T-cell (primary cell): ENCODE data around the gene PFKFB2. TPM values are rescaled to one million over a fixed set of nuclear protein-coding genes. Genes with fewer than 3 reads are reported as not detected.

Experiments
- ATAC-seq, 4 experiments: fragments of 200-7000 bp in 3 of 4; fragments of 150-1000 bp in 1 of 4; cut with Tn5 transposase; replicated peaks in 1 of 4; 1 replicate in 3 of 4; 2 replicates in 1 of 4; pipeline ENCODE4 v1.10.0; 2021; ENCODE audit warnings: moderate library complexity in 3 of 4, mild to moderate bottlenecking in 2 of 4, moderate number of reproducible peaks in 1 of 4
- CTCF ChIA-PET, 2 donors: fragments of 300-600 bp; sonication (Branson Sonifier 250); formaldehyde crosslinking; loops; one replicate each; lab custom pipeline; 2022; ENCODE audit warnings: antibody characterized with exemption in 2 of 2; lab: Charles Lee
- POLR2A ChIA-PET, 2 donors: fragments of 300-600 bp; sonication (Branson Sonifier 250); formaldehyde crosslinking; loops; one replicate each; lab custom pipeline; 2022; ENCODE audit warnings: antibody characterized with exemption in 2 of 2; lab: Charles Lee
- DNase-seq, 35 experiments: peaks; one replicate each; pipeline versions ENCODE4 v3.0.0 to v3.0.0-alpha.2; 2013 to 2023
- H3K27ac ChIP-seq: one replicate; pipeline ENCODE4 v1.5.1; 2013; ENCODE audit warnings: low read length
- H3K27me3 ChIP-seq, 2 experiments: replicated peaks in 1 of 2; 1 replicate in 1 of 2; 2 replicates in 1 of 2; pipeline versions ENCODE4 v1.6.1 to v1.7.0; 2013; ENCODE audit warnings: low read length in 1 of 2, mixed read lengths in 1 of 2; ENCODE audit not compliant: control insufficient read depth in 2 of 2, insufficient read depth in 2 of 2; ENCODE audit errors: extremely low read depth in 1 of 2
- H3K36me3 ChIP-seq, 2 donors: 1 replicate in 1 of 2; 2 replicates in 1 of 2; pipeline versions ENCODE4 v1.6.1 to v1.7.0; 2013; ENCODE audit warnings: low read length in 1 of 2; ENCODE audit not compliant: control insufficient read depth in 2 of 2, insufficient read depth in 1 of 2; ENCODE audit errors: extremely low read depth in 1 of 2
- H3K4me1 ChIP-seq, 2 experiments: 1 replicate in 1 of 2; 2 replicates in 1 of 2; pipeline versions ENCODE4 v1.6.1 to v1.7.0; 2013; ENCODE audit warnings: low read length in 2 of 2, mixed read lengths in 1 of 2; ENCODE audit not compliant: insufficient read depth in 2 of 2, control insufficient read depth in 1 of 2; ENCODE audit errors: extremely low read depth in 1 of 2
- H3K4me3 ChIP-seq, 2 donors: 1 replicate in 1 of 2; 2 replicates in 1 of 2; pipeline versions ENCODE4 v1.5.1 to v1.7.0; 2013; ENCODE audit warnings: mild to moderate bottlenecking in 2 of 2, low read length in 1 of 2, moderate library complexity in 1 of 2; ENCODE audit not compliant: control insufficient read depth in 1 of 2; ENCODE audit errors: extremely low read depth in 1 of 2
- H3K9me3 ChIP-seq: 2 replicates; pipeline ENCODE4 v1.7.0; 2013
- H3K27ac Mint-ChIP-seq, 2 donors: one replicate each; pipeline ENCODE4 v1.8.0; 2020 to 2021; ENCODE audit warnings: mild to moderate bottlenecking in 2 of 2, mixed read lengths in 2 of 2
- H3K27me3 Mint-ChIP-seq, 2 donors: one replicate each; pipeline ENCODE4 v1.8.0; 2021 to 2022; ENCODE audit warnings: mixed read lengths in 2 of 2
- H3K36me3 Mint-ChIP-seq: one replicate; pipeline ENCODE4 v1.8.0; 2021; ENCODE audit warnings: mixed read lengths
- H3K4me1 Mint-ChIP-seq, 3 donors: one replicate each; pipeline ENCODE4 v1.8.0; 2020 to 2022; ENCODE audit warnings: mixed read lengths in 3 of 3, mild to moderate bottlenecking in 1 of 3
- H3K4me3 Mint-ChIP-seq, 3 donors: one replicate each; pipeline ENCODE4 v1.8.0; 2020 to 2022; ENCODE audit warnings: mild to moderate bottlenecking in 3 of 3, mixed read lengths in 3 of 3, moderate library complexity in 3 of 3
- H3K9me3 Mint-ChIP-seq, 3 donors: one replicate each; pipeline ENCODE4 v1.8.0; 2020 to 2022; ENCODE audit warnings: mixed read lengths in 3 of 3
- WGBS: methylation state at CpG from one replicate; pipeline ENCODE4 v1.1.5; 2013; ENCODE audit warnings: missing lambda C conversion rate; ENCODE audit not compliant: insufficient coverage; 5-methylcytosine and 5-hydroxymethylcytosine counted together
- total RNA-seq, 35 experiments: library from RNA in 6 of 35; stranded (reverse) in 6 of 35; fragments of 120-200 nt in 1 of 35; gene quantifications; one replicate each; pipeline versions ENCODE4 v1.2.1 to v1.2.4 and lab custom pipeline; 2013 to 2026

Gene PFKFB2
- total RNA-seq, 5 donors from 2014 or later (not counting 1 experiment from before 2014, with no cell fraction given) = 1.6 to 4.7 (median 3.2) TPM

DNA sequence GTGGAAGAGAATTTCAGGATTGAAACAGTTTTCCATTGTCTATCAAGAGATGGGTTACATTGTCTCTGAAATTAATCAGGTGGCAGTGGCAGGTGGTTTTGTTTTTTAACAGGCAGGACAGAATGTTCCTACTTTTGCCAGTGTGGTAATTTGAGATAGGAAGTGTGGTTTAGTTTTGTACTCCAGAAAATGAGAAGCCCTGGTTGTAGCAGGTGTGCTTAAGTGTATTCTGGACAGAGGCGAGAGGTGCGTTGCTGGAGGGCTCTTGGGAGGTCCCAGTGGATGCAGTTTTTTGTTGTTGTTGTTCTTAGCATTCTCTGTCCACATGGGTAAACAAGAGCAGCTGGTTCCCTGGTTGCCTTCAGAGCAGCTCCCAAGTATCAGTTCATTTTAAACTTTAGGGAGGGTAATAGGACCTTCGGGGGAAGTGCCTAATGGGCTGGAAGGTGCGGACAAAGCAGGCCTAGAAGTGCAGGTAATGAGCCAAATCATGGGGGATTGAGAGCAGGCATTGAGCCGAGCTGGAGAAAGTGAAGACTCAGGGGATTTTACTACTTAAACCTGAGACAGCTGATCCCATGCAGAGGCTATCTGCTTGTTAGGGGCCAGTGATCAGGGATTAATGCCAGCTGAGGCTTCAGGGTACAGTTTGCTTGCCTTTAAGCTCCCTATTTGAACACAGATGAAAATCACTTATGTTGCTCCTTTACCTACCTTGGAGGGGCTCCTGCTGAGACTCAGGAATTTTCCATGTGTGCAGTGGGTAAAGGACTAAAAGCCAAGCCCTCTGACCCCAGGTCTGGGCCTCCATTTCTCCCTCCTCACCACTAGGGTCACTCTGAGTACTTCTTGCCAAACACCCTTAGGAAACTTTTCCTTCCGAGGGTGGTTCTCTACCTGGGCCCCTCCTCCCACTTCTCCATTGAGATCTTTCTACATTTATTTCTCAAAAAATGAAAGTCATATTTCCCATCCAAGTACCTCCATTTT, 6.1 kb downstream of the PFKFB2 start:
- H3K9me3 ChIP-seq = no peaks in the 10 kb centered on the region
- Mint-ChIP-seq H3K36me3 (peaks cover 27% of the 10 kb centered on the region), H3K4me1 (peaks cover 2 to 9% (median 6%) of the 10 kb centered on the region in 3 donors), H3K27me3 (no peaks in the 10 kb centered on the region), H3K4me3 (no peak overlapping the region), H3K27ac (no peak overlapping the region), H3K9me3 (no peaks in the 10 kb centered on the region)
- 72% methylated on average over 4 of the region's 6 CpGs for WGBS
- H3K4me1 ChIP-seq = no peaks in the 10 kb centered on the region
- peaks cover 0 to 2% of the 10 kb centered on the region in 2 experiments for H3K27me3 ChIP-seq
- no peak for ATAC-seq
- H3K4me3 ChIP-seq = no peak overlapping the region
- ChIA-PET POLR2A (no interaction called here), CTCF (interaction anchor here in 1 of 2 donors (0.6 kb wide), 1 partner anchor 17 kb away, joined by 6 read pairs; no protein-coding TSS in a partner anchor)
- DNase-seq = no peak
- H3K36me3 ChIP-seq = peaks cover 2 to 4% of the 10 kb centered on the region in 2 donors
- H3K27ac ChIP-seq = no peak overlapping the region

DNA sequence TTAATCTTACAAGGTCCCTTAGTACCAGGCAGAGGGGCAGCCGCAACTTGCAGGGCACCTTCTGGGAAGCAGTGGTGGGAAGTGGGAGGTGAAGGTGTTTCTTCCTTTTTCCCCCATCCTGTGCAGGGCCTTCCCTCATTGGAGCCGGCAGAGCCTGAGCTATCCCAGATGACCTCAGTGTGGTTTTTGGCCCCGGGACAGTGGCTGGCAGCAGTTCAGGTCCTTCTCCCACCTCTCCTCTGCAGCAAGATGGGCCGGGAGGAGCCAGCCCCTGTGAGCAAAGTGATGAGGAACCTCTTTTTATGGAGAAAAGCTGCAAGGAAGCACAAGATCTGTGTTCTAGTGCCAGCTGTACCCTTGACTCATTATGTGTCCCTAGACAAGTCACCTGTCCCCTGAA, 6.8 kb downstream of the PFKFB2 start:
- Histone ChIP-seq H3K4me3 (no peak overlapping the region), H3K27me3 (peaks cover 0 to 2% of the 10 kb centered on the region in 2 experiments), H3K9me3 (no peaks in the 10 kb centered on the region), H3K4me1 (no peaks in the 10 kb centered on the region), H3K27ac (no peak overlapping the region), H3K36me3 (peaks cover 2 to 4% of the 10 kb centered on the region in 2 donors)
- WGBS = 70% methylated on average over 1 of the region's 4 CpGs
- H3K9me3 Mint-ChIP-seq = no peaks in the 10 kb centered on the region
- no peak for ATAC-seq
- H3K27ac Mint-ChIP-seq = no peak overlapping the region
- no peak overlapping the region for H3K4me3 Mint-ChIP-seq
- no peak for DNase-seq
- CTCF ChIA-PET = interaction anchor here (0.6 to 1.2 kb wide), 3 partner anchors 18 to 458 kb away, joined by 3 read pairs; no protein-coding TSS in a partner anchor
- peaks cover 0 to 3% (median 2%) of the 10 kb centered on the region in 3 donors for H3K4me1 Mint-ChIP-seq
- no peaks in the 10 kb centered on the region for H3K27me3 Mint-ChIP-seq
- peaks cover 31% of the 10 kb centered on the region for H3K36me3 Mint-ChIP-seq
- POLR2A ChIA-PET = no interaction called here

DNA sequence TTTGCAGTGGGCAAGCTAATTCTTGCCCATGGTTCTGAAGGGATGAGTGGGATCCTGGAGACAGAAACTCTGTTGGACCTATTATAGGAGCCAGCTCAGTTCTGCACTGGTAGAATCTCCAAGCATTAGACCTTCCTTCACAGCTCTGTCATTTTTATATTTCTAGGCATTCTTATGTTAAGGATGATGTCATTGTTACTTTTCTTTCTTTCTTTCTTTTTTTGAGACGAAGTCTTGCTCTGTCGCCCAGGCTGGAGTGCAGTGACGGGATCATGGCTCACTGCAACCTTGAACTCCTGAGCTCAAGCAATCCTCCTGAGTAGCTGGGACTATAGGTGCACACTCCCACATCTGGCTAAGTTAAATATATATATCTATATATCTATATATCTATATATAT, 7.5 kb downstream of the PFKFB2 start:
- Mint-ChIP-seq H3K27ac (no peak overlapping the region), H3K9me3 (no peaks in the 10 kb centered on the region), H3K36me3 (peaks cover 31% of the 10 kb centered on the region), H3K4me1 (no peaks in the 10 kb centered on the region), H3K4me3 (no peak overlapping the region), H3K27me3 (no peaks in the 10 kb centered on the region)
- Histone ChIP-seq H3K4me1 (no peaks in the 10 kb centered on the region), H3K27me3 (peaks cover 0 to 2% of the 10 kb centered on the region in 2 experiments), H3K4me3 (no peak overlapping the region), H3K27ac (no peak overlapping the region), H3K36me3 (peaks cover 2 to 4% of the 10 kb centered on the region in 2 donors), H3K9me3 (no peaks in the 10 kb centered on the region)
- POLR2A ChIA-PET = no interaction called here
- WGBS = no CpG with 5 or more reads among the region's 3 CpGs
- CTCF ChIA-PET = interaction anchor here (0.6 to 1.5 kb wide), 5 partner anchors 11 to 148 kb away, joined by 3 to 10 read pairs (median 5); no protein-coding TSS in a partner anchor
- ATAC-seq (no peak), DNase-seq (no peak)

DNA sequence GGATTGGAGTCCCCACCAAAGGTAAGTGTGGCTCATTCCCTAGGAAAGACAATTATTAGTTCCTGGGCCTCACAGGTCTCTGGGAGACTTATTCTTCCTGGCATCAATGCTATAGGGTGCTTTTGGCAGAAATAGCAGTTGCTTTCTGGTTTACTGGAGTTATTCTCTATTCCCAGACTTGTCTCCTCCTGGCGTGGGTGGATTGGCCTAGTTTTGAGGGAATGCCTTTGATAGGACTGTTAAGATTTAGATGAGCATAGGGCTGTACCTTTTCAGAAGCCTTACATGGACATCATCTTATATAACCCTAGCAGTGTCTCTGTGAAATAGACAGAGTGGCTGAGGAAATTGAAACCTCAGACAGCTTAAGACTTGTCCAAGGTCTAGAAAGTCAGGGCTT, 9.0 kb downstream of the PFKFB2 start:
- Histone ChIP-seq H3K4me3 (no peak overlapping the region), H3K36me3 (peaks cover 2 to 4% of the 10 kb centered on the region in 2 donors), H3K4me1 (no peaks in the 10 kb centered on the region), H3K27ac (no peak overlapping the region), H3K27me3 (no peaks in the 10 kb centered on the region), H3K9me3 (no peaks in the 10 kb centered on the region)
- Mint-ChIP-seq H3K36me3 (peaks cover 31% of the 10 kb centered on the region), H3K4me1 (no peaks in the 10 kb centered on the region), H3K9me3 (no peaks in the 10 kb centered on the region), H3K27ac (no peak overlapping the region), H3K27me3 (no peaks in the 10 kb centered on the region), H3K4me3 (no peak overlapping the region)
- POLR2A ChIA-PET = no interaction called here
- DNase-seq = no peak
- ATAC-seq = no peak
- WGBS = no CpG with 5 or more reads among the region's 1 CpG
- CTCF ChIA-PET = interaction anchor here in 1 of 2 donors (0.6 to 1.5 kb wide), 2 partner anchors 12 to 17 kb away, joined by 4 to 6 read pairs; no protein-coding TSS in a partner anchor

DNA sequence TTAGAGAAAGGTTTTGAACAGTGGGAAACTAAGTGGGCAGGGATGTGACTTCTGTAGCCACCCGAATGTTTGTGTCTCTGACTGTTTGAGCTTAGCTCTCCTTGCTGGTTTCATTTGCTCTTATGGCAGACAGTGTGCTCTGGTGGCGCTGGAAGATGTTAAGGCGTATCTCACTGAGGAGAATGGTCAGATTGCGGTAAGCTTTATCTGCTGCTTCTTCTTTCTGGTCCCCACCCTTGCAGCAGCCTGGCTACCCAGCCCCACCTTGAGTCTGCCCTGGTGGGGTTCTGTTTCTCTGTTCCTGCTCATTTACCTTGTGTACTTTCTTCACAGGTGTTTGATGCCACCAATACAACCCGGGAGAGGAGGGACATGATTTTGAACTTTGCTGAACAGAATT, 9.9 kb downstream of the PFKFB2 start:
- no peak for DNase-seq

DNA sequence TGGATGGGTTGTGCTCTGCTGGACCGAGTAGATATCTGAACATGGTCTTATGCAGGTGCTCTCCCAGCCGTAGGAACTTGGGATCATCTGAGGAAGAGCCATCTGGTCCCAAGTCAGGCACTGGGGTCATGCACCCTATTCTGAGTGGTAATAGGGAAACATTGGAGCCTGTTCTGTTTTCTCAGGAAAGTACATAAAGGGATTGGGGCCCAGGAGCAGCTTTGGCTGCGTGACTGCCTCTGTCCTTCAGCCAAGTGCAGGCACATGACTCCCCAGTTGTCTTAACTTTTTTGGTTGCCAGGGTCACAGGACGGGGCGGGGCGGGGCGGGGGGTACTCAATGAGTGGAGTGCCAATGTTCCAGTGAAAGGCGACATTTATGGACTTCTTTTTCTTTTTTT, 11.5 kb downstream of the PFKFB2 start:
- Histone ChIP-seq H3K9me3 (no peaks in the 10 kb centered on the region), H3K27me3 (no peaks in the 10 kb centered on the region), H3K36me3 (peaks cover 2 to 4% of the 10 kb centered on the region in 2 donors), H3K4me1 (peaks cover 4 to 5% of the 10 kb centered on the region in 2 experiments), H3K4me3 (no peak overlapping the region), H3K27ac (no peak overlapping the region)
- no peak overlapping the region for H3K27ac Mint-ChIP-seq
- POLR2A ChIA-PET = no interaction called here
- 95% methylated on average over 8 of the region's 8 CpGs for WGBS
- H3K36me3 Mint-ChIP-seq = peaks cover 37% of the 10 kb centered on the region
- ATAC-seq = no peak
- no peak for DNase-seq
- no peaks in the 10 kb centered on the region for H3K27me3 Mint-ChIP-seq
- H3K9me3 Mint-ChIP-seq = no peaks in the 10 kb centered on the region
- CTCF ChIA-PET = no interaction called here
- no peak overlapping the region for H3K4me3 Mint-ChIP-seq
- peaks cover 7 to 8% (median 7%) of the 10 kb centered on the region in 3 donors for H3K4me1 Mint-ChIP-seq

More for the DNA sequence above, 9.9 kb downstream of the PFKFB2 start:
- peaks cover 31% of the 10 kb centered on the region for H3K36me3 Mint-ChIP-seq
- no peaks in the 10 kb centered on the region for H3K27me3 ChIP-seq
- H3K27me3 Mint-ChIP-seq = no peaks in the 10 kb centered on the region
- 89% methylated on average over 4 of the region's 5 CpGs for WGBS
- no peaks in the 10 kb centered on the region for H3K9me3 Mint-ChIP-seq
- peaks cover 2 to 4% of the 10 kb centered on the region in 2 donors for H3K36me3 ChIP-seq
- no peak overlapping the region for H3K4me3 Mint-ChIP-seq
- H3K9me3 ChIP-seq = no peaks in the 10 kb centered on the region
- ATAC-seq = no peak
- H3K4me3 ChIP-seq = no peak overlapping the region
- ChIA-PET CTCF (no interaction called here), POLR2A (no interaction called here)
- H3K27ac ChIP-seq = no peak overlapping the region
- no peaks in the 10 kb centered on the region for H3K4me1 Mint-ChIP-seq
- H3K27ac Mint-ChIP-seq = no peak overlapping the region
- no peaks in the 10 kb centered on the region for H3K4me1 ChIP-seq
